Esophagus (tissue), 2 donors: Measurements from ENCODE around the gene SUMF1. TPM values are rescaled to one million over a fixed set of nuclear protein-coding genes. Genes with fewer than 3 reads are reported as not detected.
A peak's percentile ranks its signal among the peaks of the same experiment; 100 is the strongest.
"Not testable (repeated sequence)": the region's sequence is repeated elsewhere in the genome, so short reads cannot be mapped to it uniquely, and the experiment has no call there.

Source experiments
- H3K27ac ChIP-seq, 2 donors: one replicate each; pipeline ENCODE4 v1.5.1; 2013; ENCODE audit warnings: low read depth in 2 of 2, mild to moderate bottlenecking in 2 of 2, inconsistent platforms in 1 of 2, low read length in 1 of 2, moderate library complexity in 1 of 2
- H3K27me3 ChIP-seq, 2 donors: one replicate each; pipeline ENCODE4 v1.6.1; 2013; ENCODE audit warnings: low read length in 2 of 2, control low read depth in 1 of 2, mild to moderate bottlenecking in 1 of 2; ENCODE audit not compliant: insufficient read depth in 2 of 2, control insufficient read depth in 1 of 2
- H3K36me3 ChIP-seq, 2 donors: one replicate each; pipeline ENCODE4 v1.6.1; 2013; ENCODE audit warnings: low read length in 1 of 2; ENCODE audit not compliant: control insufficient read depth in 2 of 2, insufficient read depth in 2 of 2
- H3K4me1 ChIP-seq, 2 donors: one replicate each; pipeline ENCODE4 v1.6.1; 2013; ENCODE audit warnings: low read length in 1 of 2; ENCODE audit not compliant: control insufficient read depth in 2 of 2, insufficient read depth in 2 of 2
- H3K4me3 ChIP-seq, 2 donors: one replicate each; pipeline ENCODE4 v1.5.1; 2013; ENCODE audit warnings: low read length in 2 of 2, mild to moderate bottlenecking in 2 of 2, low read depth in 1 of 2, moderate library complexity in 1 of 2
- H3K9me3 ChIP-seq, 2 donors: one replicate each; pipeline ENCODE4 v1.6.1; 2013; ENCODE audit warnings: mild to moderate bottlenecking in 2 of 2, low read depth in 1 of 2, low read length in 1 of 2, moderate library complexity in 1 of 2; ENCODE audit not compliant: control insufficient read depth in 2 of 2, insufficient read depth in 1 of 2
- WGBS, 2 donors: extraction: QIAGEN DNeasy Blood & Tissue Kit; methylation state at CpG; one replicate each; pipeline ENCODE4 v1.1.7; 2013; 5-methylcytosine and 5-hydroxymethylcytosine counted together
- polyA plus RNA-seq, 2 donors: library from polyadenylated mRNA; stranded (reverse); fragments of 200-250 nt; gene quantifications; one replicate each; pipeline ENCODE4 v1.2.3, GENCODE V29; 2013
- donor health status: healthy with polysubstance abuse.
- donor health status: Bipolar disorder and iron deficiency.

SUMF1 gene
- polyA plus RNA-seq, 2 donors, result 14.3 to 21.6 TPM

DNA sequence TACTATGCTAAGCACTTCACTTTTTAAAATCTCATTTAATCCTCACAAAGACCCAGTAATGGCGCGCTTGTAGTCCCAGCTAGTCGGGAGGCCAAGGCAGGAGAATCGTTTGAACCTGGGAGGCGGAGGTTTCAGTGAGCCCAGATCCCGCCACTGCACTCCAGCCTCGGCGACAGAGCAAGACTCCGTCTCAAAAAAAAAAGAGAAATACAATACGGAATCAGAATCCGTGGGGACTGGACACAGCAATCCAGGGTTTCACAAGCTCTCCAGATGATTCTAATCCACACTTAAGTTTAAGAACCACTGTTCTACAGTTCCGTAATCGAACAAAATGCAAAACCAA lies 426 bp upstream of the SUMF1 start:
- 71 to 72% methylated on average over 13 of the region's 13 CpGs for WGBS, 2 donors
- H3K27ac ChIP-seq, result peak overlapping the region in 1 of 2 donors; percentile 96

DNA sequence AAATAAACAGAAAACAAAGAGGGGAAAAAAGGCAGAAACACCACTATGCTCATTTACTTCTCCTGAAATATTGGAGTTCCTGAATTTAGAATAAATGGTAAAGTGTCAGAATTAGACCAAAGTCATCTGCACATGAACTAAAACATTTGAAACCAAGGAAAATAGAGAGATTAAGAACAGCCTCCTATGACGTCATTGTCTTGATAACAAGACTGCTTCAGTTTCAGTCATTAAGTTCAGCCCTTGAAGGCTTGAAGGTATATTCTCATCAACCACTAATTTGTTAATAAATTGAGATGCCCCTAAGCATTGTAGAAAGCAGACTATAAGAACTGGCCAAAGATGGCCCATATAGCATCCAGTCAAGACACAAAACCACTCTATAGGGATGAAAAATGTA lies 2.5 kb downstream of the SUMF1 start:
- no peaks in the 10 kb centered on the region for H3K9me3 ChIP-seq
- H3K4me1 ChIP-seq, result no peaks in the 10 kb centered on the region
- WGBS, 2 donors, result 75 to 79% methylated on average over 1 of the region's 1 CpG
- H3K27ac ChIP-seq, result no peak overlapping the region
- no peaks in the 10 kb centered on the region for H3K27me3 ChIP-seq
- H3K36me3 ChIP-seq, result no peaks in the 10 kb centered on the region
- H3K4me3 ChIP-seq, result no peak overlapping the region

More for the DNA sequence above, 426 bp upstream of the SUMF1 start:
- Histone ChIP-seq H3K36me3 (no peaks in the 10 kb centered on the region), H3K4me3 (peak overlapping the region in 1 of 2 donors; percentile 97), H3K27me3 (no peaks in the 10 kb centered on the region), H3K9me3 (no peaks in the 10 kb centered on the region), H3K4me1 (no peaks in the 10 kb centered on the region)

DNA sequence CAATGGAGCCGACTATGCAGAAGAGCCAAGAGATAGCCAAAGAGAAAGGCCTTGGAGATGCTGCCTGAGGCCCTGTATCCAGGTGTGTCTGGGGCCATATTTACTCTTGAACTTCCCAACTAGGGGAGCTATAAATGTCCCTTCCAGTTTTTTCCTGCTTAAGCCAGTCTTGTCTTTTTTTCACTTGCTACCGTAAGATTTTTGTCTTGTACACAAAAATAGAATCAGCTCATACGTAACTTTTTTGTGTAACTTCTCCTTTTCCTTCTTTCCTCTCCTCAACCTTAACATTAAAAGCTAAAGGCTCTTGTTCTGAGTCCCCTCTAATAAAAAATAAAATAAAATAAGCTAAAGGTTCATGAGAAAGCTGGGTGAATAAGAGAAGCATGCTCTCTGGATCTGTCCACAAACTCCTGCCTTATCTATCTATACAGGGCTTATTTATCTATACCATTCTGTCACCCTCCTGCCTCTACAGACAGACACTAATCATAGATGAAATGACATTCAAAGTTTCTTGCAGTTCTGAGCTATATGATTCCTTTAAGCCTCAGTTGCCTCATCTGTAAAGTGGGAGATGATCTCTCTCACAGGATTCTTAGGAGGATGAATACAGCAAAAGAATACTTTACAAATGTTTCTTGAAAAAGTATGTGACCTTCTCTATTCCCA lies 4.6 kb downstream of the SUMF1 start:
- 92% methylated on average over 3 of the region's 3 CpGs for WGBS, 2 donors
- Histone ChIP-seq H3K27ac (no peak overlapping the region), H3K36me3 (no peaks in the 10 kb centered on the region)

DNA sequence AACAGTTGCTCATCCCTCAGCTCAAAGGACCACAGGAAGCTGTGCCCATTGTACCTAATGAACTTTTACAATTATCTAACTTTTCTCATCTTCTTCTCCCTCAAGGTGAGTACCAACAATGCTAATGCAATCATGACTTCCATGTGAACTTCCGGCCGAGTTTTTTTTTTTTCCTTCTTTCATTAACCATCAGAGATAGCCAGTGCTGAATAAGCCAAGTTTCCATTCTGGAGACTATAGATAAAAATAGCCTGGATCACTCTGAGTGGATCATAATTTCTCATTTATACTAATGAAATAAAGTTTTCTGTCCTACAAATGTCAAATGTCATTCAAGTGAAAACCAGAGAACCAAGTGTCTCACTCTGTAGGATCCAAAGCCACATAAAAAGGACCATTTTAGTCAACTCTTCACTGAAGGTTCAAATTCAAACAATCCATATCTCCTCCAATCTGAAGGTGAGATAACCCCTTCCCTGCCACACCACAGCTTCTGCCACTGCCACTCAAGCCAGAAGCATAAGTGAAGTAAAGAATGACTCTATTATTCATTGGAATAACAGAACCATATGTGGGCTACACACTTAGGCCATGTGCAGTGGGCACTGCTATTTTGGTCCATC lies 5.5 kb downstream of the SUMF1 start:
- H3K27ac ChIP-seq, result no peak overlapping the region
- no peaks in the 10 kb centered on the region for H3K4me1 ChIP-seq
- H3K9me3 ChIP-seq, result no peaks in the 10 kb centered on the region
- no peak overlapping the region for H3K4me3 ChIP-seq
- H3K36me3 ChIP-seq, result no peaks in the 10 kb centered on the region
- no peaks in the 10 kb centered on the region for H3K27me3 ChIP-seq
- WGBS, 2 donors, result 67 to 78% methylated on average over 2 of the region's 2 CpGs

More for the DNA sequence above, 4.6 kb downstream of the SUMF1 start:
- Histone ChIP-seq H3K9me3 (no peaks in the 10 kb centered on the region), H3K4me1 (no peaks in the 10 kb centered on the region), H3K4me3 (no peak overlapping the region), H3K27me3 (no peaks in the 10 kb centered on the region)

DNA sequence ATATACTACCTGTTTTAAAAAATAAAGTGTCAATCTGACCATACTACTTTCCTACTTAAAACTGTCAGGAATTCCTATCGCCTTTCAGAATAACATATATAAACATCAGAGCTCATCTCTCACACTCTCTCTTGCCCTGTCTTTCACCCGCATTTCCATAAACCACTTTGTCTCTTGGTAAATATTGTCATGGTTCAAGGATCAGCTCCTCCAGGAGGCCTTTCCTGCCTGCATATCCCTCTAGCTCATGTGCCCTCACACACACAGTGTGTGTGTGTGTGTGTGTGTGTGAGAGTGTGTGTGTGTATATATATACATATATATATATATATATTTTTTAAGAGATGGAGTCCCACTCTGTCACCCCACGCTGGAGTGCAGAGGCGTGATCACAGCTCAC lies 6.7 kb downstream of the SUMF1 start:
- no peaks in the 10 kb centered on the region for H3K9me3 ChIP-seq
- H3K36me3 ChIP-seq, result no peaks in the 10 kb centered on the region
- H3K4me3 ChIP-seq, result no peak overlapping the region
- H3K27ac ChIP-seq, result no peak overlapping the region
- no peaks in the 10 kb centered on the region for H3K4me1 ChIP-seq
- 86 to 88% methylated on average over 4 of the region's 4 CpGs for WGBS, 2 donors
- H3K27me3 ChIP-seq, result no peaks in the 10 kb centered on the region

DNA sequence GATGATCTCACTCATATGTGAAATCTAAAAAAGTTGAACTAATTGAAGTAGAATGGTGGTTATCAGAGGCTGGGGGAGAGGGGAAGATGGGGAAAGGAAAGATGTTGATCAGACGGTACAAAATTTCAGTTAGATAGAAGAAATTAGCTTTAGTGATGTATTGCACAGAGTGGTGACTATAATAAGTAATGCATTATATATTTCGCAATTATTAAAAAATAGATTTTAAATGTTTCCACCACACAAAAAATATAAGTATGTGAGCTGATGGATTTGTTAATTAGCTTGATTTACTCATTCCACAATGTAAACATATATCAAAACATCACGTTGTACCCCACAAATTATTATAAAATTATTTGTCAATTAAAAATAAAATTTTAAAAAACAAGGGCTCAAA lies 8.1 kb downstream of the SUMF1 start:
- Histone ChIP-seq H3K4me3 (no peak overlapping the region), H3K36me3 (no peaks in the 10 kb centered on the region), H3K4me1 (no peaks in the 10 kb centered on the region), H3K9me3 (no peaks in the 10 kb centered on the region), H3K27me3 (no peaks in the 10 kb centered on the region), H3K27ac (no peak overlapping the region)
- 90 to 93% methylated on average over 3 of the region's 3 CpGs for WGBS, 2 donors

DNA sequence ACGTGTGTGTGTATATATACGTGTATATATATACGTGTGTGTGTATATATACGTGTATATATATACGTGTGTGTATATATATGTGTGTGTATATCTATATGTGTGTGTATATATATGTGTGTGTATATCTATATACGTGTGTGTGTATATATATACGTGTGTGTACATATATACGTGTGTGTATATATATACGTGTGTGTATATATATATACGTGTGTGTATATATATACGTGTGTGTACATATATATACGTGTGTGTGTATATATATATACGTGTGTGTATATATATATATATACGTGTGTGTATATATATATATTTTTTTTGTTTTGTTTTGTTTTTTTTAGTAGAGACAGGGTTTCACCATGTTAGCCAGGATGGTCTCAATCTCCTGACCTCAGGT lies 10.3 kb downstream of the SUMF1 start:
- not testable (repeated sequence) for H3K27ac ChIP-seq
- 92% methylated on average over 14 of the region's 14 CpGs for WGBS, 2 donors

DNA sequence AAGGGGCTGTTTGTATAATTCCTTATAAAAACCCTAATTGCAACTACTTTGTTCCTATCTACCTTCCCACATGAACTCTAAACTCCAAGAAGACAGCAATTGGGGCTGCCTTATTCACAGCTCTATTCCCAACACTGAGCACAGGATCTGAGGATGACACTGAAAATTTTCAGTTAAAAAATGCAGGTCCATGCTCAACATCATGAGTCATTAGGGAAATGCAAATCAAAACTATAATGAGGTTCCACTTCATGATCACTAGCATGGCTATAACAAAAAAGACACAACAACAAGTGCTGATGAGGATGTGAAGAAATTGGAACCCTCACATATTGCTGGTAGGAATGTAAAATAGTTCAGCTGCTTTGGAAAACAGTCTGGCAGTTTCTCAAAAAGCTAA lies 12.9 kb downstream of the SUMF1 start:
- Histone ChIP-seq H3K27ac (no peak overlapping the region), H3K4me1 (no peaks in the 10 kb centered on the region), H3K9me3 (no peaks in the 10 kb centered on the region), H3K36me3 (no peaks in the 10 kb centered on the region), H3K4me3 (no peak overlapping the region), H3K27me3 (no peaks in the 10 kb centered on the region)

More for the DNA sequence above, 10.3 kb downstream of the SUMF1 start:
- H3K36me3 ChIP-seq, H3K4me1 ChIP-seq, H3K9me3 ChIP-seq, H3K27me3 ChIP-seq, H3K4me3 ChIP-seq: not testable (repeated sequence)

DNA sequence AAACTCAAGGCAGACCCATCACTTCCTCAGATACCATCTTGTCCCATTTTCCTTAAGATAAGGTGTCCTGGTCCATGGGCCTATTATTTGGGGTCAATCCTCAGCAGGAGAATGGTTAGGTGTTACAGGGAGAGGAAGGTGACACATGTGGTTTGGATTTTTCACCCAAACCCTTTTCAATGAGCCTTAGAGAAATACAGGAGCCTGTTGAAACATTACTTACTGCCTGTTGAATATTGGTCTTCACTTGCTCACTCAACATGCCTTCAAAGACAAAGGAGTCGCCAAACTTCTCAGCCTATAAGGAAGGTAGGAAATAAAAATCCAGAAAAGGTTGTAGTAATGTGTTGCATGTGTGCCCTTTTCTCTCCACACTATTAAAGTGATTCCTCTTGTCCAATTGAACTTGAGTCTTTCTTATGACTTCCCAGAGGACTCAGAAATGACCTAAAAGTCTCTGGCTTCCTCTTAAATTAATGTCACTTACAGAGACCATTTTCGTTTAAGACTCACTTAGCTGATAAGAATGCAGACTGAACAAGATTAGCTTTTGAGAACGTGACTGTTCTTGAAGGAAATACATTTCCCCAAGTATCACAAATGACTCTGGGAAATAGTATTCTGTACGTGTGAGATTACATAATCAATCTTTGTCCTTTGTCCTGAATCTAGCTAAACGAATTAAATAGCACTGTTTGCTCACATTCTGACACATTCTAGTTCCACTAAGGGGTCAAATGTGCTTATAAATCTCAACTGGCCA lies 17.8 kb downstream of the SUMF1 start:
- 67 to 78% methylated on average over 5 of the region's 5 CpGs for WGBS, 2 donors
- Histone ChIP-seq H3K27me3 (no peaks in the 10 kb centered on the region), H3K36me3 (peaks cover 0 to 5% of the 10 kb centered on the region in 2 donors), H3K9me3 (no peaks in the 10 kb centered on the region), H3K27ac (no peak overlapping the region), H3K4me1 (no peaks in the 10 kb centered on the region), H3K4me3 (no peak overlapping the region)
